ENCODE data around the gene ANAPC10.
"Not testable (repeated sequence)": the region's sequence is repeated elsewhere in the genome, so short reads cannot be mapped to it uniquely, and the experiment has no call there.

Gene ANAPC10

GRCh38 chr4:145066063-145066501 lies 31.9 kb downstream of the ANAPC10 start:
- DNase-seq = no peak

- DNase-seq = no peak
Observed at GRCh38 chr4:145061318-145061920, 36.6 kb downstream of the ANAPC10 start.

- DNase-seq = no peak
Observed at GRCh38 chr4:145058256-145058655, 39.7 kb downstream of the ANAPC10 start.

GRCh38 chr4:145056325-145057130 lies 41.5 kb downstream of the ANAPC10 start:
- no peak for DNase-seq

- peak; percentile 7 for DNase-seq
Observed at GRCh38 chr4:145055533-145056257, 42.3 kb downstream of the ANAPC10 start.

GRCh38 chr4:145049241-145049640 lies 48.8 kb downstream of the ANAPC10 start:
- DNase-seq = no peak

- DNase-seq = no peak
Observed at GRCh38 chr4:145048817-145049216, 49.2 kb downstream of the ANAPC10 start.

- no peak for DNase-seq
Observed at GRCh38 chr4:145047151-145047550, 50.8 kb downstream of the ANAPC10 start.

GRCh38 chr4:145045180-145045579 lies 52.8 kb downstream of the ANAPC10 start:
- no peak for DNase-seq

GRCh38 chr4:145044341-145044740 lies 53.7 kb downstream of the ANAPC10 start:
- DNase-seq = no peak

- DNase-seq = no peak
Observed at GRCh38 chr4:145043306-145043705, 54.7 kb downstream of the ANAPC10 start.

GRCh38 chr4:145042601-145043285 lies 55.3 kb downstream of the ANAPC10 start:
- no peak for DNase-seq

- no peak for DNase-seq
Observed at GRCh38 chr4:145041378-145041777, 56.6 kb downstream of the ANAPC10 start.

GRCh38 chr4:145035494-145036136 lies 62.4 kb downstream of the ANAPC10 start:
- DNase-seq = no peak

GRCh38 chr4:145034727-145035211 lies 63.2 kb downstream of the ANAPC10 start:
- no peak for DNase-seq

GRCh38 chr4:145019346-145019745 lies 78.7 kb downstream of the ANAPC10 start:
- DNase-seq = no peak

GRCh38 chr4:145014365-145014764 lies 83.6 kb downstream of the ANAPC10 start:
- no peak for DNase-seq

- no peak for DNase-seq
Observed at GRCh38 chr4:145012841-145013240, 85.2 kb downstream of the ANAPC10 start.

GRCh38 chr4:145011636-145012035 lies 86.4 kb downstream of the ANAPC10 start:
- DNase-seq = no peak

- not testable (repeated sequence) for DNase-seq
Observed at GRCh38 chr4:145010315-145010714, 87.7 kb downstream of the ANAPC10 start.

GRCh38 chr4:145003675-145004074 lies 94.3 kb downstream of the ANAPC10 start:
- DNase-seq = no peak

- no peak for DNase-seq
Observed at GRCh38 chr4:145001635-145002034, 96.4 kb downstream of the ANAPC10 start.

All from activated CD4-positive, alpha-beta T cell treated with anti-CD3 and anti-CD28 coated beads for 48 hours (primary cell).